NCI-H748 treated with DMSO at 0.1 percent for 48 hours (cell line): ENCODE data around the gene LDAH.

Source experiments
- DNase-seq: peaks from one replicate; lab custom pipeline; 2025; lab: John Stamatoyannopoulos, UW

The LDAH gene

DNA sequence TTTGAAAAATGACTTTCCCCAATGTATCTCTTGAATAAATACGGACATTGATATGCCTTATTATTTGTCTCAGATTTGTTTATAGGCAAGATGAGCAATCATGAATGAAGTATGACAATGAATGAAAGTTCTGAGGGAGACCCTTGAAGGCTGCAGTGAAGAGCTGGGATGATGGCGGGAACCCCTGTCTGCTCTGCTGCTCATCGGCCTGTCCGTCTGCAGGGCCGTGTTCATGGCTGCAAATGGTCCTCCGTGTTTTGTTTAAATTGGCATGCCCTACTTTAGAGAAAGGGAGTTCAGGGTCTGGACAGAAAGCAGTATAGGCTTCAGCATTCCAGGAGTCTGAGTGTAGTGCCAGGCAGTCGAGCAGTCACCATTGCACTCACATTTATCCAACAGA lies 170.8 kb downstream of the LDAH start:
- DNase-seq: no peak

DNA sequence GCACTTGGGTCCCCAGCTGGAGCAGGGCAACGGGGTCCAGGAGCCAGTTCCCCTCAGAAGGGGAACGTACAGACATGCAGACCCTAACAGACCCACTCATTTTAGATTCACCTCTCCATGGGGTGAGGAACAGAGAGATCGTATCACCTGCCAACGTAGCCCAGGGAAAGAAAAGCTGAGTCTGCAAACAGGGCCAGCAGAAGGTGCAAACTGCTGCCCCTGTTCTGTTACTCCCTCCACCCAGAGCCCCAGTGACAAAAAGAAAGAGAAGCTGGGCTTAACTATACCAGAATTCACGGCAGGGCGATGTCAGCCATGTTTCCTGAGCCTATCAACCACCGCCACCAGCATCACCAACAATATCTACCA lies 171.2 kb downstream of the LDAH start:
- DNase-seq: no peak

DNA sequence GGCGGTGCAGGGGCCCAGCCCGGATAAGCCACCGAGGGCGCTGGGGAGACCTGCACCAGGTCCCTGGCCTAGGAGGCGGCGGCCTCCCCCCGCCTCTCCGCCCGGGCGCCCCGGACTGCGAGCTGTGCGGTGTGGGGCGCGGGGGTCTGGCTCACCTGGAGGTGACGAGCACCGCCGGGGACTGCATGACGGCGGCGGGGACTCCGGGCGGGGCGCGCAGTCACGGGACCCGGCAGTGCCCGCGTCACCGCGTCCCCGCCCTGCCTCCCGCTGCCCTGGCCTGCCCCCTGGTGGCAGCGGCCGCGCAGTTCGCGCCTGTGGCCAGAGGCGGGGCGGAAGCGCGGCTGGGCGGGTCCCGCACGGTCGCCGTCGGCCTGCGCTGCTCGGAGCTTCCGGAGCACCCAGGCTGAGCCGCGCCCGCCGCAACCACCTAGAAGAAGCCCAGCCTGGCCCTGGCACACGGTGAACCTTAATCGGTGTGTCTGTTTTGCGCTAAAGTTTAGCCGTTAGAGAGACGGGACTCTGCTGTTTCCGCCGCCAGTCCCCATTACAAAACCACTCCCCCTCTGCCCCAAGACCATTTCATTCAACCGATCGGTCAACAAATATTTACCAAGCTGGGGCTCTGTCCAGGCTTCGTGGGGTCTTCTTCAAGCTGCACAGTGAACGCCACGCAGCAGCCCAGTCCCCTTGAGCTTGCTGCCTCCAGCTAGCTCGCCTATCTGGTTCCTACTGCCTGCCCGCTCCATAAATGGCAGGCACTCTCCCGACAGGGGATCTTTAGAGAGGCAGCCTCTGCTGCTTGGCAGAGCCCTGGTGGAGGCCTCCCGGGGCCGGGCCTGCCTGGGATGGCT lies 171.8 kb downstream of the LDAH start, which contains the start of gene HS1BP3:
Gene HS1BP3, minus strand, starts transcription at position 222 of the 854 bp plus-strand sequence. Its CDS starts 35 bp downstream, at position 187.
- DNase-seq: peak; percentile 48

DNA sequence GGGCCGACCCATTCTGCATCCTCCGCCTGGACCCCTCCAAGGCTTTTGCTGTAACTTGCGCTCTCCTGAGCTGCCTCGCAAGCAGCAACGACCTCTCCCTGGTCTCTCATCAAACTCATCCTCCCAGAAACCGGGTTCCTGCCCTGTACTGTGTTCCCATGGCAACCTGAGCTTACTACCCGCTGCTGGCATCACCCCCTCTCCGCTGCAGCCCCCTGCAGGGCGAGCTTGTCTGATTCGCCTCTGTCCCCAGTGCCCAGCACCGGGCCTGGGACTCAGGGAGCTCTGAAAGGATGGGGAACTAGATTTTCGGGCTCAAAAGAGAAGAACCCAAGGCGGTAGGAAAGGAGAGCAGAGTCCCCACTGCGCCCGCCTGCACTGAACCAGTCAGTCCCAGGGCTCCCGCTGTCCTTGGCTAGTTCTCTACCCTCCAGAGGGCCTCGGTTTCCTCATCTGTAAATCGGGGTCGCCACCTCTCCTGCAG lies 172.5 kb downstream of the LDAH start:
- peak; percentile 47 for DNase-seq

DNA sequence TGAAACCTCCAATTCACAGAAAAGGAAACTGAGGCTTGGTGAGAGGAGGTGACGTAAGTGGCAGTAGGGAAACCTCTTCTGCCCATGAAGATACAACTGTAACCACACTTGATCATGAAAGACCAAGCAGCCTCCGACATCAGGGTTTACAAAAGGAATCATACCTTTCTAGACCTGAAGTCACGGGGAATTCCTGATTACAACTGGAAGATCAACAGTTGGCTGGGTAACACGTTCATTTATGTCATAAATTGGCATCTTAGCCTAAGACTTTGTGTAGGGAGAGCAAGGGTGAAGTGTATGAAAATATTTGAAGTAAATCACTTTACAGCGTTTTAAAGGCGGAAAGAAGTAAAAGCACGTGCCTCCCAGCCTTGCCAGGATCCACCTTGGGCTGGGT lies 172.9 kb downstream of the LDAH start:
- no peak for DNase-seq

DNA sequence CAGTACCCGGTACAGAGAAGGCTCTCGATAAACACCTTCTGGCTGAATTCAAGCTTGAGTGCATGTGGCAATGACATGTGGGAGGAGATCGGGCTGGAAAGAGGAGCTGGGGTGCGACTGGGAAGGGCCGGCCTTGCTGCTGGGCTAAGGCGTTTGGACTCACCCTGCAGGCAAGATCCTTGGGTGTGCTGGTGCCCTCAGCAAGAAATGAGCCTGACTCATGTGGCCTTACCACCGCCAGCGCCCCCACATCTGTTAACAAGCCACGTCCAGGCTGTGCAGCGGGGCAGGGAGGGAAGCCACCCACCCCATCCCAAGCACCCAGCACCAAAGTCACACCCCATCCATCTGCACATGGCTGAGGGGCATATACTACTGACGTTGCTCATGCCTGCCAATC lies 173.3 kb downstream of the LDAH start:
- DNase-seq: no peak

DNA sequence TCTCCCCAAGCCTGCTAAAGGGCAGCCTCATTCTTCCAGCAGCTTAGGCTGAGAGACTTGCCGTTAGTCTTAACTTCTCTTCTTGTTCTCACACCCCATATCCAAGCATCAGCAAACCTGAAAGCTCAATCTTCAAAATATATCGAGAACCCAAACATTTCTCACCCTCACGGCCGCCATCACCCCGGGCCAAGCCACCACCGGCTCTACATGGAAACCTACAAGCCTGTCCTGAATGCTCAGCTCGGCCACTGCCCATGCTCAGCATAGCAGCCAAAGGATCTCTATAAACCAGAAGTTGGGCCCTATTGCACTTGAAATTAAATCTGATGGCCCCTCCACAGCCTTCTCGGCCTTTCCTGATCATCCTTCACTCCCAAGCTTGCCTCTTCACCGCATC lies 174.1 kb downstream of the LDAH start:
- no peak for DNase-seq

DNA sequence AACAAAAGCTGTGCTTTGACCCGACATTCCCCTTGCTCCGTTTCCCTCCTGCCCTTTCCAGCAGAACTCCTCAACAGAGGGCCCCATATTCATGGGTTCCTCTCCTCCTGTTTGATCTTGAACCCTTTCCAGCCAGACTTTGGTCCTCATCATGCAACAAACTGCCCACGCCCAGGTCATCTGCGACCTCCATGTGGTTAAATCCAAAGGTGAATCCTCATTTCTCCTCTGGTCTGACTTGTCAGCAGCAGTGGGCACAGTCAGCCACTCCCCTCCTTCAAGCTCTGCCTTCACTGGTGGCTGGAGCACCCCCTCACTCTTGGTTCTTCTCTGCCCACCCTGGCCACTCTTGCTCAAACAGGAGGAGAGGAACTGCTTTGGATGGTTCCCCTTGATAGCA lies 174.7 kb downstream of the LDAH start:
- no peak for DNase-seq

DNA sequence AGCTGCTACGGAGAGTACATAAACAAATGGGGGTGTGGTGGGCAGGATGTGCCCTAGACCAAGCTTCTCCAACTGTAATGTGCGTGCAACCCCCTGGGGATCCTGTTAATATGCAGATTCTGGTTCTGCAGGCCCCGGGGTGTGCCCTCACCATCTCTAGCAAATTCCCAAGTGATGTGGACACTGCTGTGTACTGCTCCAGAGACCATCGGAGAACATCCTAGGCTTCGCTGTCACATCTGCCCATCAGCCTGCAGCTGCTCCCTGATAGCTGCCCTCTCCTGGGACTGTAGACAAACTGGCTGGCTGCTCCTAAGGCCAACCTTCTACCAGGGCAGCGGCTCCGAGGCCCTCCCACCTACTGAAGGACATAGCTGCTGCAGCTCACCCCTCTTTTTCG lies 175.2 kb downstream of the LDAH start:
- no peak for DNase-seq

DNA sequence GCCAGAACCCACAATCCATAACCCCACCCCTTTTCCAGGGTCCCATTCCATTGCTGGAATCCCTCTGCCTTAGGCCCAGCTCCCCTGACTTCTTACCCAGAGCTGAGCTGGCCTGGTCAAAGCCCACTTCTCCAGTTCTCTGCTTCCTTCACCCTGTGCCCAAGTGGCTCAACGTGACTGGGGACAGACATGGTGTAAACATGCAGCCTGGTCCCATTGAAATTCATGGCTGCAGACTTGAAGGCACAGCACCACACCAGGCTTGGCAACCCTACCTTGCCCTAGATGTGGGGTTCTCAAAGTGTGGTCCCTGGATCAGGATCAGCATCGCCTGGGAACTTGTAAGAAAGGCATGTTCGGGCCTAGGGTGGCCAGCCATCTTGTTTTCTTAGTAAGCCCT lies 175.7 kb downstream of the LDAH start:
- no peak for DNase-seq

DNA sequence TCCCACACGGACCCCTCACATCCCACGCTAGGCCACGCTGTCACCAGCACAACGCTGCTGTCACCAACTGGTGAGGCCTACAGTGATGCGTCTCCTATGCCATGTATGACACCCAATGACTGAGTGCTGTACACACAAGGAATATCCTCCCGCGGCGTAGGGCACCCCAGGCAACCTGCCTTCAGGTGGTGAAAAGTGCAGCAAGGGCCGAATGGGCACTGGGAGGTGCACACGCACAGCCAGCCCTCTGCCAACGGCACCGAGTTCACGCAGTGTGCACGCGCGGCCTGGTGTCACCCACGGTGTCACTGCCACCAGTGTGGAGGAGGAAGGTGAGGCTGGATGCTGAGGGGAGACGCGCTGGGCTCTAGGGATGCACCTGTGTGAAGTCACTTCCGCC lies 176.5 kb downstream of the LDAH start:
- no peak for DNase-seq

DNA sequence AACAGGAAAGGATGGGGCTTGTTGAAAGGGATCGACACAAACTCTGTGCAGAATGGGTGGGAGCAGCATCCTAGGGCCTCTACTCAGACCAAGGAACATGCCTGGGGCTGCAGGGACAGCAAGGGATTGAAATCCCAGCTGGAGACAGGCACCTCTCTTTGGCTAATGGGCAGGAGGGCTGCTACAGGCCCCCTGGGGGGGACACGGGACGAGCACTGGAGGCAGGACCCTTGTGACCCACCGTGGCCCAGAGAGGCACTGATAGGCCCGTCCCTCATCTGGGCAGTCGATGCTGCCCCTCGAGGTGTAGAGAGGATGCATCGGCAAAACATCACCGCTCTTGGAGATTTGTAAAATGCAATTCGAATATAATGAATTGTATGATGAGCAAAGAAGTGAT lies 177.1 kb downstream of the LDAH start:
- no peak for DNase-seq

DNA sequence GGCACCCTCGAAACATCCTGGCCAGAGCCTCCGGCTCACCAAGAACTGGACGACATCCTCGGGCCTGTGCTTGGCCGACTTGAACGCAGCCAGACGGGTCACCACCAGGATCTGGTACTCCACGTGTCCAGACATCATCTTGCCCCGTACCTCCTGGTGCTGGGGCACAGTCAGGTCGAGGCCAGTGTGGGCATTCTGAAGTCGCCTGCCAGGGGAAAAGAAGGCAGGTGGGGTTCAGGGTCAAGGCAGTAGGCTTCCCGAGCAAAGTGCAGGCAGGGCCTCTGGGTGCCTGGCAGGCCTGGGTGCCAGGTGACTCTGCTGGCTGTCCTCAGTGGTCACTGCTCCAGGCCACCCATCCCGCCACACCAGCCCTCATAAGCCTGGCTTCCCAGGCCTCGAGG lies 177.6 kb downstream of the LDAH start:
- no peak for DNase-seq

DNA sequence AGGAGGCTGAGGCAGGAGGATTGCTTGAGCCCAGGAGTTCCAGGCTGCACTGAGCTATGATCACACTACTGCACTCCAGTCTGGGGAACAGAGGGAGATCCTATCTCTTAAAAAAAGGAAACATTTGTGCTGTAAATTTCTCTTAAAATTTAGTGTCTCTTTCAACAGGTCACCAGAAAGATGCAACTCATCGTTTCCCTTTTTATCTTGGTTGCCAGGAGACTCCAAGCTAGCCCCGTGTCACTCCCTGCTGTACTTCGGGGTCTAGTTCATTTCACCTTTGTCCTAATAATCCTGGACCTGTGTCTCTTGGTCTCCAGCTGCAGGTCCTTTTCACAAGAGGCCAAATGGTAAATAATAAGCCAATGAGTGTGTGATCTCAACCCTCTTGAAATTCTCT lies 179.1 kb downstream of the LDAH start:
- DNase-seq: no peak

DNA sequence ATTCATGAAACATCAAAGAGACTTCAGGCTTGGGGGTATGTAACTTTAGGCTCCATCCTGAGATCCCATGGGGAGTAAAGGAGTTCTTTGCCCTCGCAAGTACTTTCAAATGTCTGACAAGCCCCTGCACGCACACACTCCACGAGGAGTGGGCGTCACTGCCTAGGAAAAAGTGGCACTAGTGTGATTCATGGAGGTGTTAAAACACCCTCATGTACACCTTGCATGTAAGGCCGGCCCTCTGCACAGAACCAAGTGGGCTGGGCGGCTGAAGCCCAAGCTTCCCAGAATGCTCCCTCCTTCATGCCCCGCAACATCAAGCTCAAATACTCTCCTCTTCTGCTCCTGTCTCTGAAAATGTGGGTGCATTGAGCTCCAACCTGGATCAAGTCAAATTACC lies 179.8 kb downstream of the LDAH start:
- no peak for DNase-seq

DNA sequence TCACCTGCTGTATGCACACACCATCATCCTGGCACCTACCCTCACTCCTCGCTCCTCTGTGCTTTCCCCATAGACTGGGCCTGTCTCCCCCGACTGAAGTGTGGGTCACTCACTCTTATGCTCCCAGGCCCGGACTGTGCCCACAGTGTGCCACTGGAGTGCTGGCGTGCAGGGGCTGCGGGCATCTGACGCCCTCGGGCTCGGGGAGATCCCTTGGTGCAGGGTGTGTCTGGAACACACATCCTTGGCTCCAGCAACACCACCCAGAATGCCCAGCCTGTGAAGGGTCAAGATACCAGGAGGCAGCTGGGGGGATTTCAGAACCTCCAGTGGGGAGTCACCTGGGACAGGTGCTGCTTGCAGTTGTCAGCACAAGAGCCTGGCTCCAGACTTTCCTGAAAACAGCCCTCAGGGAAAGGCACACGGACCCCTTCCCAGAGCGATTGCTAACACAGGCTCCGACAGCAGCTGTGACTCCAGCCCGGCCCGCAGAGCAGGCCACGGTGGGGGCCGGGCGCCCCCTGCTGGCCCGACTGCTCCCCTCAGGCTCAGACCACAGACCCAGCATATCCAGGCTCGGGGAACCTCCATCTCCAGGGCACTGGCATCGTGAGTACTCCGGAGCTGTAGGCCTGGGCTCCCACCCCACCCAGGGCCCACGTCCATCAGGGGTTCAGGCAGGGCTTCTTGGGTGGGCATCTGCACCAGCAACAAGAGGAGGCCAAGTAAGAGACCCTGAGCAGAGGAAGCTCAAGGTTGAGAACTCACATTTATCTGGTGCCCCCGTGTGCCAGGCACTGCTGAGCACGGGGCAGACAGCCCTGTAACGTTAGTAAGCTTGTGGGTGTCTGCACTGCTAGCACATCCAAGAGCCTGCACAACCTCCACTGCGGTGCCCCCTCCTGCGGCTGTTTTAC lies 180.6 kb downstream of the LDAH start:
- DNase-seq: peak; percentile 42

DNA sequence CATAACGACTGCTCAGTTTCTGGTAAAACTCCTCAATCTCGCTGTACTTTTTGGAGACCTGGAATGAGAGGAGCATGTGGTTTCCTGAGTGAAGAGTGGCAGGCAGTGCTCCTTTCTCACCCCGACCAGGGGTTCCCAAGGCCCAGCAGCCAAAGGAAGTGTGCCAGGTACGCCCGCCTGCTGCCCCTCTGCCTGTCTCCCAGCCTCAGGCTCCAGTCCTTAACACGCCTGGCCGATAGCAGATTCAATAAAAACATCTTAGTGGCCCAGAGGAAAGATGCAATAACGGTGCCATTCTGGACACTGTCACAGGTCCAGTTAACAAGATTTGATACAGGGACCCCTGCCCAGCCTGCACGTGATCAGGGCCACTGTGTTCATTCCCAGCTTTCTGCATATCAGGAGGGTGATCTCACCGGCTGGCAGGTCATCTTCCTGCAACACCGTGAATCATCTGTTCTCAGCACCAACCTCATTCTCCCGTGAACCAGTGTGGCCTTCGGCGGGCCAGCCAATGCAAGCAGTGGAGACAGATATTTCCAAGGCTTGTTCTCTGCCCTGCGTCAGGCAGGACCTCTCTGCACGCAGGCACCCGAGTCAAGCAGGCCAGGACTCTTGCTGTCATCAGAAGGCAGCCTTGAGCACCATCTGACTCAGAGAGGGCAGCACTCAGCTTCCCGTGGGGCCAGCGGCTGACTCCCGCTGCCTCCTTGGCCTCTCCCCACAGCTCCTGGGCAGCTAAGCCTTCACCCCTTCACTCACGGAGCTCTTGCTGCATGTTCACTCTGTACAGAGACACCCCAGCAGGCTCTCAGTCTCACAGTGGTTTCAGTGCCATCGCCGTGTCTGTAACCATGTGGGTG lies 181.5 kb downstream of the LDAH start:
- DNase-seq: no peak

DNA sequence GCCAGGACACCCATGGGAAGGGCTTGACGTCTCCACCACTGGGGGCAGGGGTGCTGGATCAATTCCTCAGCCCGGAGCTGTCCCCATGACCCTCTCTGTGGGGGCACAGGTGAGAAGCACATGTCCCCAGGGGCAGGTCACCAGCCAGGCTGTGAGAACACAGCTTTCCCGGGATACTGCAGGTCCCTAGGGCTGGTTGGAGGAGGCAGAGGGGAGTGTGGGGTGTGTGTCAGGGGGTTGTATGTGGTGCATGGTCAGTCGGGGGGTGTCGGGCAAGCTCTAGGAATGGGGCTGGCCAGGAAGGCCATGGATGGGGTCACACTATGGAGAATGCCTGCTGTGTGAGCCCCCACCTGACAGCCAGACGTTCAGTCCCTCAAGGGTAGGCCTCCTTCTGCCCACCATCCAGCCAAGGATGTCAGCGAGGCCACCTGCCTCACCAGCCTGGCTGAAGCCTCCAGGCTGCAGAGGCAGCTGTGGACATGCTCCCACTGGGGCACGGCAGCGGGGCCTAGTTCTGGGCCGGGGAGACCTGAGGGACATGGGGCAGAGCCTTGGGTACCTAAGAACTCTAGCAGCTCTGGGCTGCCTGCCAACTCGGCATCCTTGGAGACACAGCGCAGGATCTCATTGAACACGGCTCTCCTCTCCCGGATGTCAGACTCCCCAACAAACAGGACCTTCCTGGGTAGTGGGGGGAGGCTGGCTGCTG lies 182.3 kb downstream of the LDAH start:
- DNase-seq: no peak

DNA sequence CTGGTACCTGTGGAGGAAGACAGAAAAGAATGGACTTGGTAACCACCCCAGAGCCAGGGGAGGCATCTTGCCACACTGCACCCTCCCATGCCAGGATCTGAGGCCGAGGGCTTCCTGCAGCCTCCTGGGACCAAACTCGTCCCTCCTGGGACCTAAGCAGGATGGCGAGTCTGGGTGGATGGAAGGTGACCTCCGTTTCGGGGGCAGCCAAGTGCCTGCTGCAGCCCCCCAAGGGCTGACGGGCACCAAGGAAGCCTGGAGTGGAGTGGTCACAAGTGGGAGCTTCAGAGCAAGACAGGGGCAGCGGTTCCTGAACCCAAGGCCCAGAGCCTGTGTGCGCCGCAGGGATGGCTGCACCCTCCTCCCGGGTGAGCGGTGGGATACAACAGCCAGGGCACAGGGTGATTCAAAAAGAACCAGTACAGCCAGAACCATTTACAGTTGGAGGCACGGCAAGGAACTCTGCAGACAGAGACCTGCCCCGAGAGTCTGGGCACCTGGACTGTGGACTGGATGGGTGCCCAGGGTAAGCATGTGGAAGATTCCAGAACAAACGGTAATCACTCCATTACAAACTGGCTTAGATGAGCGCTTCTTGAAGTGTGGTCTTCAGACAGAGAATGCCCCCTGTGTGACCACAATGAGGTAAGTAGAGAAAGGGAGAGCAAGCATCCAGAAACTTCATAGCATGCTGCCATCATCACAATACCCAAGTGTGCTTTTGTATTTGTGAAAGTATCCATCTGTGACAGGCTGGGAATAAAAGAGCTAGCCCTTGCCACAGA lies 184.1 kb downstream of the LDAH start:
- DNase-seq: no peak

DNA sequence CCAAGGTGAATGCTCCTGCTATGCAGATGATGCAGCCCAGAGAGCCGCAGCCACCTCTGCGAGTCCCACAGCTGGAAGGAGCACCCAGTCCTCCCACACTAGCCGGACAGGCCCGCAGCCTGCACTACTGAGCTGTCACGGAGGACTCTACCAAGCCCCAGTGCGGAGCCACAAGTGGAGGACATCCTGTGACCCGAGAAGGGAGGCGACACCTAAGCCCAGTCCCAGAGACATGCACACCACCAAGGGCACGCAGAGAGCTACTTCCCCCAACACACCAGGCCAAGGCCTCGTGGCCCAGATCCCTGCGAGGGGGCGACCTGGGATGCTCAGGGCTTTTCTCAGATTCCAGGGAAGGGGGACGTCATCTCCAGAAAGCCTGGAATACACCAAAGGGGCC lies 184.9 kb downstream of the LDAH start:
- DNase-seq: no peak

DNA sequence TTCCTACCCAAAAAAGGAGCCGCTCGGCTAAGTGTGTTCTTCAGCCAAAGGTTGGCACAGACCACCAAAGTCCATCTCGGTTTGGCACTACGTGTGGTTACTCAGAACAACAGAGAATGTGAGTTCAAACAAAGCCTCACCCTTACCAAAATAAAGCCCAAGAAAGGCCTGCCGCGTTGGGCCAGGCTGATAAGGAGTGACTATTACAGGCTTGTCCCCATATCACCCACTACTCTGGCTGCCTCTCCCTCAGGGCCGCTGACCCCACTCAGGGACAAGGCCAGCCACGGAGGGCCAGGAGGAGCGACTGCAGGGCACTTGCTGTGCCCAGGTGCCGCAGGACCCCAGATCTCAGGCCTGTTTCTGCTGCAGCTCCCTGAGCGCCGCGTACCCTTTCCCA lies 185.8 kb downstream of the LDAH start:
- no peak for DNase-seq
